GM12874 (cell line): ENCODE measurements around the gene GAS2L1.

Experiments used
- TF ChIP-seq, protein P1 (sequence below): IDR thresholded peaks from 2 replicates; pipeline ENCODE4 v1.5.1; 2011; ENCODE audit warnings: low read depth, mild to moderate bottlenecking, control low read depth, low read length, moderate library complexity; ENCODE audit not compliant: insufficient read depth

Gene GAS2L1

DNA sequence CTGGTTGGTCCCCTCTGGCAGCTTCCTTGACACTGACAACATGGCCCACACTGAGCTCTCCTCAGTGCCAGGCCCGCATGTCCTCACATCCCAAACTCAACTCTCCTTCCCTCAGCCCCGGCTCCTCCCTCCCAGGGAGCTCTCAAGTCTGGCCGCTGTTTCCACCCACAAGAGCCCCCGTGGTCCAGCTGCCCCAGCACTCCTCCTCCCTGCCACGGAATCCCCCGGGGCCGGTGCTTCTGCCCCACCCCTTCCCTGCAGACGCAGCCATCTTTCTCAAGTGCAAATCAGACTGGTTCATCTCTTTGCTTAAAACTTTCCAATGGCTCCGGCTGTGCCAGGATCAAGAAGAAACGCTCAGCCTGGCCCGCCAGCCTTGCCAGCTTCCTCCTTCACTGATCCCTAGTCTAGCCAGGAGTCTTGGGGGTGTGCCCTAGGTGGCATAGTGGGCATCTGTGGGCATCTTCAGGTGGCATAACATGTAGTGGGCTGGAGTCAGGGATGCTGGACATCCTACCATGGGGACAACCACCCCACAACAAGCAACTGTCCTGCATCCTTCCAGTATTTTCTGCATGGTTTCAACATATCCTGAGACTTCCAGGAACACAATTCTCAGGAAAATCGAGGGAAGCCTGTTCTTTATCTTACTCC lies 31.3 kb downstream of the GAS2L1 start:
- TF ChIP-seq, protein P1, sequence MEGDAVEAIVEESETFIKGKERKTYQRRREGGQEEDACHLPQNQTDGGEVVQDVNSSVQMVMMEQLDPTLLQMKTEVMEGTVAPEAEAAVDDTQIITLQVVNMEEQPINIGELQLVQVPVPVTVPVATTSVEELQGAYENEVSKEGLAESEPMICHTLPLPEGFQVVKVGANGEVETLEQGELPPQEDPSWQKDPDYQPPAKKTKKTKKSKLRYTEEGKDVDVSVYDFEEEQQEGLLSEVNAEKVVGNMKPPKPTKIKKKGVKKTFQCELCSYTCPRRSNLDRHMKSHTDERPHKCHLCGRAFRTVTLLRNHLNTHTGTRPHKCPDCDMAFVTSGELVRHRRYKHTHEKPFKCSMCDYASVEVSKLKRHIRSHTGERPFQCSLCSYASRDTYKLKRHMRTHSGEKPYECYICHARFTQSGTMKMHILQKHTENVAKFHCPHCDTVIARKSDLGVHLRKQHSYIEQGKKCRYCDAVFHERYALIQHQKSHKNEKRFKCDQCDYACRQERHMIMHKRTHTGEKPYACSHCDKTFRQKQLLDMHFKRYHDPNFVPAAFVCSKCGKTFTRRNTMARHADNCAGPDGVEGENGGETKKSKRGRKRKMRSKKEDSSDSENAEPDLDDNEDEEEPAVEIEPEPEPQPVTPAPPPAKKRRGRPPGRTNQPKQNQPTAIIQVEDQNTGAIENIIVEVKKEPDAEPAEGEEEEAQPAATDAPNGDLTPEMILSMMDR: no peak

DNA sequence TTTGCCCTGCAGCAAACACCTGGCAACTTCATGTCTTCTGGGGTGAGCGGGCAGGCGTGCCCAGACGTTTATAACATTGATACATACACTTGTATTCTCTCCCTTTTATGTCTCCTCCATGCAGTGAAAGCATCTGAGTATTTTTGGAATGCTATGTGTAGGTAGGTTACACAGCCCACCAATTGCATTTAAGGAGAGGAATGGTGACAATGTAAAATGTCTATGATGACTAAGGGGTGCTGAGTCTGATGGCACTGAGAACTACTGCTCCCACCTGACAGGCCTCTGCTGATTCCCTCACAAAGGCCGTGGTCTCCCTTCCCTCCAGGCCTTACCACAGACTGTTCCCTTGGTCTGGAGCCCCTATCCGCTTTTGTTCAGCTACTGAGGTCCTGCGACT lies 31.9 kb downstream of the GAS2L1 start:
- TF ChIP-seq, protein P1: no peak

DNA sequence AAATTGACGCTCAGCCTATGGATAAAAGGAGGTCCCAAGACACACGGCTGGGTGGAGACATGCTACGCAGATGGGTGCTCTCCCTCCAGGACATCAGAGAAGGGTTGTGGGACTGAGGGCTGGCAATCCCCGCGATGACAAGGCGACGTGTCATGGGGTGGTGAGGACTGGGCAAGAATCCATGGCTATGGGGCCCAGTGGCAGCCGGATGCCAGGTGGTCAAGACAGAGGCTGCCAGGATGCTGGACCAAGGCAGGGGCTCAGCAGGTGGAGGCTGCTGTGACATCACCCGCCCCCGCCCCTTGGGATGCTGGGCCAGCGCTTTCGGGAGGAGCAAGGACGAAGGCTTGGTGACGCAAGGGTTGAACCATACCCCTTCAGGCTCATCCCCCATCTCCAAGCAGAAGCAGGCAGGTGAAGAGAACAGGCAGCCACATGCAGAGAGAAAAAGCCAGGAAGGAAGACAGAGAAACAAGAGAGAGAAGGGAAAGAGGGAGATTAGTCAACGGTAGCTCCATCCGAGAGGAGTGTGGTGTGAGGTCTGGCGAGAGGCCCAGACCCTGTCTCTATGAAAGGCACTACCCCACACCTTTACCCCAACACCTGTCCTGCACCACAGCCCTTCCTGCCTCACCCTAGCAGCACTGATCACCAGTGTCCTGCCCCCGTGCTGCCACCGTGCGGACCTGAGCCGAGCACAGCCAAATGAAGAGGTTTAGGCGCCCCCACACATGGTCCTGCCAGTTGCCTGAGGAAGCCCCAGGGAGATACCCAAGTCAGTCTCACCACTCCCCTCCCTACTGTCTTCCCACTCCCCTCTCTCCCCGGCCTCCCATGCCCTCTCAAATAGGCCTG lies 33.2 kb downstream of the GAS2L1 start:
- TF ChIP-seq, protein P1: no peak

DNA sequence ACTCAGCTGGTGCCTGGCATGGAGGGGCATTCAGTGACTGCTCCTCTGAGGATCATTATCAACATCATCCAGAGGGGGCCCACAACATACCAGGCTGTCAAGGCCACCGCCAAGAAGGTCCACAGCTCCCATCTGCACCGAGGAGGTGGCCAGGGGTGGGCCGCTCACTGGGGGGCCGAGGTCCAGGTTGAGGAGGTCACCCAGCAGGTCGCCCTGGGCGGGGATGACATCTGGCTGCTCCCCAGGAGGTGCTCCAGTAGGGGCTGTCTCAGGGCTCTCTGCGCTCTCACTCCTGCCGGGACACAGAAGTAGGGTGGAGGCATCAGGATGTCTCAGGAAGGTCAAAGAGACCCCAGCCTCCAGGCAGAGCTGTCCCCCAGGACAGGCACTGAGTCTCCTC lies 34.1 kb downstream of the GAS2L1 start:
- TF ChIP-seq, protein P1: no peak

DNA sequence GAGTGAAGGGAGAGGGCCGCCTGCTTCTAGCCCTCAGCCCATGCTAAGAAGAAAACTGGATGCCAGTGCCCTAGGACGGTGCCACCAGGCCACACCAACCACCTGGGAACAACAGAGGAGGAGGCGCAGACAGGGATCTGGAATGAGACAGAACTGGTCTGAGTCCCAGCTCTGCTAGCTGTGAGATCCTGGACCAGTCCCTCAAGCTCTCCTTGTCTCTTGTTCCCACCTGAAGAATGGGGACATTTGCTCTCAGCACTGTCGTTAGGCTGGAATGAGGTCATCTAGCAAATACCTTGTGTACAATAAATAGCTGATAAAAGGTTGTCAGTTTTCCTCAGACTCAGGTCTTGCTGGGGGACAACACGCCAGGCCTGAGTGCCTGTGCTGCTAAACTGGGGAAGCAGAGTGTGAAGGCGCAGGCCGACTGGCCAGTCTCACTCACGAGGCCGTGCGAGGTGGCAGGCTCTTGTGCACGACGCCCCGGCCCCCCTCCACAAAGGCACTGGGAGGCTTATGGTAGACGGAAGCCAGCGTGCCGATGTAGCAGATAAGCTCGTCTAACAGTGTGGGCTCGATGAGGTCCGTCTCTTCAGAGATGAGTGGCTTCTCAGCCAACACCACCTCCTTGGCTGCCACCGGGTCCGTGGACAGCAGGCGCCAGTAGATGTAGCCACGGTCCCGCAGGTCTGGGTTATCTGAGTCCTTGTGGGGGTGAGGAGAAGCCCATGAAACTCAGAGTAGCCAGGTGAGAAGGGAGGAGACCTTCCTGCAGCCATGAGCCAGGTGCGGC lies 34.8 kb downstream of the GAS2L1 start:
- TF ChIP-seq, protein P1: no peak

DNA sequence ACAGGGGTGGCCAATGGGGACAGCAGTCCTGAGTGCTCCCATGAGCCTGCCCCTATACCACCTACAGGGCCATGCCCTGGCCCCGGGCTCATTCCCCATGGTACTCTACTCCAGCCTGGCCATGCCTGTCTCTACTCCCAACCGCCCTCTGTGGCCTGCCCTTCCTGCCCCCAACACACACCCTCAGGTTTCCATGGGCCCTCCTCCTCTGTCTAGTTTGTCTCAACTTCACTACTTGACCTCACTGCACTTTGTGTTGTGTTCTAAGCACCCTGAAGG lies 35.3 kb downstream of the GAS2L1 start:
- TF ChIP-seq, protein P1: no peak

DNA sequence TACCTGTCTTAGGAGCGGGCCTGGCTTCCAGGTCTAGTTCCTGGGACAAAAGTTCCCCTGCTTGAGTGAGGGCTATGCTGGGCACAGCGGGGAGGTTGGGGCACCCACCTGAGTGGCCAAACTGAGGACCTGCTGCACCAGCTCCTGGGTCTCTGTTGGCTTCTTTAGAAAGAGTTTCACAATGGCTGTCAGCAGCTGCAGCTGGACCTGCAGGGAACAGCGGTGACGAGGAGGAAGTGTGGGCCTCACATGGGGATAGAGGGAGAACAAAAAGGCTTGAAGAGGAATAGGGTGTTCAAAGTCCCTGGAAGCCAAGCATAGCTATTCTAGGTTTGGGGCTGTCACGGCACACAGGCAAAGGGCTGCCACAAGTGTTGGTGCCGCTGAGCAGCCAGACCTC lies 35.7 kb downstream of the GAS2L1 start:
- TF ChIP-seq, protein P1: no peak
